Esophagus muscularis mucosa (tissue), 4 donors: ENCODE data around the gene PCDHGA5.
"Not testable (repeated sequence)": the region's sequence is repeated elsewhere in the genome, so short reads cannot be mapped to it uniquely, and the experiment has no call there.

Experiments
- EP300 ChIP-seq: sonication (generic); formaldehyde crosslinking; IDR thresholded peaks from one replicate; pipeline ENCODE4 v1.6.1; 2017; ENCODE audit warnings: antibody characterized with exemption
- POLR2A ChIP-seq: fragments of 450-650 bp; IDR thresholded peaks from one replicate; pipeline ENCODE4 v1.6.1; 2017; ENCODE audit warnings: antibody characterized with exemption, moderate library complexity, mild to moderate bottlenecking, low read depth
- POLR2AphosphoS5 ChIP-seq, 2 donors: sonication (generic); formaldehyde crosslinking; IDR thresholded peaks; one replicate each; pipeline ENCODE4 v1.6.1; 2017; ENCODE audit warnings: antibody characterized with exemption in 2 of 2
- TF ChIP-seq, protein P1 (sequence below), 3 experiments: fragments of 200-600 bp in 2 of 3; fragments of 450-650 bp in 1 of 3; sonication (generic) in 2 of 3; IDR thresholded peaks; one replicate each; pipeline ENCODE4 v1.5.1; 2017 to 2019; ENCODE audit warnings: antibody characterized with exemption in 3 of 3, mild to moderate bottlenecking in 2 of 3, moderate library complexity in 1 of 3

DNA sequence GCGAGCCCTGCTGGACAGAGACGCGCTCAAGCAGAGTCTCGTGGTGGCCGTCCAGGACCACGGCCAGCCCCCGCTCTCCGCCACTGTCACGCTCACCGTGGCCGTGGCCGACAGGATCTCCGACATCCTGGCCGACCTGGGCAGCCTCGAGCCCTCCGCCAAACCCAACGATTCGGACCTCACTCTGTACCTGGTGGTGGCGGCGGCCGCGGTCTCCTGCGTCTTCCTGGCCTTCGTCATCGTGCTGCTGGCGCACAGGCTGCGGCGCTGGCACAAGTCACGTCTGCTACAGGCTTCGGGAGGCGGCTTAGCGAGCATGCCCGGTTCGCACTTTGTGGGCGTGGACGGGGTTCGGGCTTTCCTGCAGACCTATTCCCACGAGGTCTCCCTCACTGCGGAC lies 31.4 kb upstream of the PCDHGA5 start:
- TF ChIP-seq, protein P1, sequence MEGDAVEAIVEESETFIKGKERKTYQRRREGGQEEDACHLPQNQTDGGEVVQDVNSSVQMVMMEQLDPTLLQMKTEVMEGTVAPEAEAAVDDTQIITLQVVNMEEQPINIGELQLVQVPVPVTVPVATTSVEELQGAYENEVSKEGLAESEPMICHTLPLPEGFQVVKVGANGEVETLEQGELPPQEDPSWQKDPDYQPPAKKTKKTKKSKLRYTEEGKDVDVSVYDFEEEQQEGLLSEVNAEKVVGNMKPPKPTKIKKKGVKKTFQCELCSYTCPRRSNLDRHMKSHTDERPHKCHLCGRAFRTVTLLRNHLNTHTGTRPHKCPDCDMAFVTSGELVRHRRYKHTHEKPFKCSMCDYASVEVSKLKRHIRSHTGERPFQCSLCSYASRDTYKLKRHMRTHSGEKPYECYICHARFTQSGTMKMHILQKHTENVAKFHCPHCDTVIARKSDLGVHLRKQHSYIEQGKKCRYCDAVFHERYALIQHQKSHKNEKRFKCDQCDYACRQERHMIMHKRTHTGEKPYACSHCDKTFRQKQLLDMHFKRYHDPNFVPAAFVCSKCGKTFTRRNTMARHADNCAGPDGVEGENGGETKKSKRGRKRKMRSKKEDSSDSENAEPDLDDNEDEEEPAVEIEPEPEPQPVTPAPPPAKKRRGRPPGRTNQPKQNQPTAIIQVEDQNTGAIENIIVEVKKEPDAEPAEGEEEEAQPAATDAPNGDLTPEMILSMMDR (IDR thresholded peaks at IDR 0.05), result not testable (repeated sequence)
- not testable (repeated sequence) for TF ChIP-seq POLR2AphosphoS5 (IDR thresholded peaks at IDR 0.05); POLR2A; EP300
